OCI-LY7 (cell line): ENCODE measurements around the gene SSNA1. TPM values are rescaled to one million over a fixed set of nuclear protein-coding genes. Genes with fewer than 3 reads are reported as not detected.

Experiments
- BruUV-seq: library from RNA; stranded (reverse); fragments of 400-500 nt; replicated peaks from 2 replicates; lab custom pipeline; 2021; lab: Mats Ljungman, UMichigan
- CTCF ChIA-PET: fragments of 300-600 bp; sonication (Branson Sonifier 250); formaldehyde crosslinking; loops from one replicate; lab custom pipeline; 2022; ENCODE audit warnings: antibody characterized with exemption; ENCODE audit not compliant: unreplicated experiment; lab: Charles Lee
- POLR2A ChIA-PET: fragments of 300-600 bp; sonication (Branson Sonifier 250); formaldehyde crosslinking; loops from one replicate; lab custom pipeline; 2022; ENCODE audit warnings: antibody characterized with exemption; lab: Charles Lee
- DNase-seq: peaks from one replicate; pipeline ENCODE4 v3.0.0-alpha.2; 2015; ENCODE audit warnings: low spot score
- H2AFZ ChIP-seq: fragments of 200-600 bp; sonication (generic), shearing (Covaris generic); 2 replicates; pipeline ENCODE4 v1.6.1; 2014; ENCODE audit warnings: mild to moderate bottlenecking, antibody characterized with exemption, low read length, moderate library complexity
- H3K27ac ChIP-seq: fragments of 200-600 bp; sonication (generic); 2 replicates; pipeline ENCODE4 v1.5.1; 2014; ENCODE audit warnings: mixed run types, low read depth, mild to moderate bottlenecking, moderate library complexity, low read length, inconsistent platforms; ENCODE audit not compliant: poor library complexity, severe bottlenecking
- H3K36me3 ChIP-seq: fragments of 200-600 bp; sonication (generic); 2 replicates; pipeline ENCODE4 v1.6.1; 2014; ENCODE audit warnings: mild to moderate bottlenecking, antibody characterized with exemption, low read length, moderate library complexity, mixed read lengths; ENCODE audit not compliant: insufficient read depth
- H3K4me1 ChIP-seq: fragments of 200-600 bp; sonication (generic); 2 replicates; pipeline ENCODE4 v1.5.1; 2014; ENCODE audit warnings: mild to moderate bottlenecking, low read length; ENCODE audit not compliant: insufficient read depth, poor library complexity, severe bottlenecking
- H3K4me2 ChIP-seq: fragments of 200-600 bp; sonication (generic); 2 replicates; pipeline ENCODE4 v1.6.1; 2014; ENCODE audit warnings: mild to moderate bottlenecking, low read length
- H3K4me3 ChIP-seq: fragments of 200-600 bp; sonication (generic); 2 replicates; pipeline ENCODE4 v1.5.1; 2014; ENCODE audit warnings: mild to moderate bottlenecking, low read depth, low read length; ENCODE audit not compliant: poor library complexity, severe bottlenecking
- H3K79me2 ChIP-seq: fragments of 200-600 bp; sonication (generic); 2 replicates; pipeline ENCODE4 v1.6.1; 2016; ENCODE audit warnings: low read depth, mild to moderate bottlenecking, low read length, moderate library complexity, mixed read lengths; ENCODE audit not compliant: insufficient read depth
- H3K9me2 ChIP-seq: fragments of 200-600 bp; sonication (generic); 2 replicates; pipeline ENCODE4 v1.6.1; 2016; ENCODE audit warnings: mild to moderate bottlenecking, low read length, mixed read lengths; ENCODE audit not compliant: insufficient read depth
- H3K9me3 ChIP-seq: fragments of 200-600 bp; sonication (generic); 2 replicates; pipeline ENCODE4 v1.6.1; 2014; ENCODE audit warnings: mild to moderate bottlenecking, mixed run types, low read length, mixed read lengths
- H4K20me1 ChIP-seq: fragments of 200-600 bp; sonication (generic); 2 replicates; pipeline ENCODE4 v1.6.1; 2014; ENCODE audit warnings: mild to moderate bottlenecking, antibody characterized with exemption, low read length, moderate library complexity, mixed read lengths; ENCODE audit not compliant: insufficient read depth
- EZH2phosphoT487 ChIP-seq: fragments of 200-600 bp; sonication (generic); IDR thresholded peaks from 2 replicates; pipeline ENCODE4 v1.6.1; 2018; ENCODE audit warnings: low read depth, borderline replicate concordance, mild to moderate bottlenecking, mixed run types, antibody characterized with exemption, low read length, moderate library complexity, mixed read lengths
- intact Hi-C: fragments of 100-400 bp; cut with micrococcal nuclease; formaldehyde crosslinking; loops from one replicate; pipeline ENCODE4 v1.10.0; 2022; ENCODE audit not compliant: unreplicated experiment
- total RNA-seq, 2 experiments: library from RNA; depleted of rRNA in 1 of 2; stranded (reverse); fragments of >200 nt in 1 of 2; shearing (Covaris generic) in 1 of 2; gene quantifications; 2 replicates each; pipeline ENCODE4 v1.2.3, GENCODE V29; 2014 to 2022
- TF ChIP-seq, protein P1 (sequence below): fragments of 200-600 bp; sonication (generic); conservative IDR thresholded peaks from 2 replicates; pipeline ENCODE4 v1.5.1; 2014; ENCODE audit warnings: mild to moderate bottlenecking, antibody characterized with exemption, low read length, moderate library complexity, mixed read lengths

Gene SSNA1
- total RNA-seq, 2 experiments from 2014 or later: 71.0 to 111 TPM

DNA sequence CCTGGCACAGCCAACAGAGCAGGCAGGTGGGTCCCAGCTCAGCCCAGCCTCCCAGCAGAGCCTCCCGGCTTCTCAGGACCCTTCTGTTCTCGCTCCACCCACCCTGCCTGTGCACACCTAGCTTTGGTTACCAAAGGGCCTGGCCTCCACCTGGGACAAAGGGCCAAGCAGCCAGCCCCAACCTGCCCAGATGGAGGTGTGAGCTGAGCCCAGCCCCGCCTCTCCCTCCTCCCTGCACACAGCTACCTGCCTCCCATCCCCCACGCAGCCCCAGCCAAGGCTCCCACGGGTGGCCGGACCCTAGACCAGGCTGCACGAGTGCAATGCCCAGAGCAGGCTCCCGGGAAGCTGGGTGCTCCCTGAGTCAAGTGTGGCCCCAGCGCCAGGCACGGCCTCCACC lies 6.4 kb downstream of the SSNA1 start:
- Histone ChIP-seq H2AFZ (no peak overlapping the region), H3K4me3 (no peak overlapping the region), H3K9me3 (no peaks in the 10 kb centered on the region), H3K4me1 (peaks cover 8% of the 10 kb centered on the region), H4K20me1 (no peaks in the 10 kb centered on the region), H3K36me3 (peaks cover 17% of the 10 kb centered on the region; the same call in 1 of the 2 replicates), H3K79me2 (peaks cover 5% of the 10 kb centered on the region; the same call in 1 of the 2 replicates), H3K9me2 (no peaks in the 10 kb centered on the region), H3K4me2 (no peak overlapping the region), H3K27ac (no peak overlapping the region)
- DNase-seq: no peak
- ChIA-PET POLR2A (no interaction called here), CTCF (no interaction called here)
- intact Hi-C loops: no loop called here
- TF ChIP-seq, protein P1, sequence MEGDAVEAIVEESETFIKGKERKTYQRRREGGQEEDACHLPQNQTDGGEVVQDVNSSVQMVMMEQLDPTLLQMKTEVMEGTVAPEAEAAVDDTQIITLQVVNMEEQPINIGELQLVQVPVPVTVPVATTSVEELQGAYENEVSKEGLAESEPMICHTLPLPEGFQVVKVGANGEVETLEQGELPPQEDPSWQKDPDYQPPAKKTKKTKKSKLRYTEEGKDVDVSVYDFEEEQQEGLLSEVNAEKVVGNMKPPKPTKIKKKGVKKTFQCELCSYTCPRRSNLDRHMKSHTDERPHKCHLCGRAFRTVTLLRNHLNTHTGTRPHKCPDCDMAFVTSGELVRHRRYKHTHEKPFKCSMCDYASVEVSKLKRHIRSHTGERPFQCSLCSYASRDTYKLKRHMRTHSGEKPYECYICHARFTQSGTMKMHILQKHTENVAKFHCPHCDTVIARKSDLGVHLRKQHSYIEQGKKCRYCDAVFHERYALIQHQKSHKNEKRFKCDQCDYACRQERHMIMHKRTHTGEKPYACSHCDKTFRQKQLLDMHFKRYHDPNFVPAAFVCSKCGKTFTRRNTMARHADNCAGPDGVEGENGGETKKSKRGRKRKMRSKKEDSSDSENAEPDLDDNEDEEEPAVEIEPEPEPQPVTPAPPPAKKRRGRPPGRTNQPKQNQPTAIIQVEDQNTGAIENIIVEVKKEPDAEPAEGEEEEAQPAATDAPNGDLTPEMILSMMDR: no peak
- TF ChIP-seq EZH2phosphoT487: no peak
- no TSS peak for BruUV-seq

DNA sequence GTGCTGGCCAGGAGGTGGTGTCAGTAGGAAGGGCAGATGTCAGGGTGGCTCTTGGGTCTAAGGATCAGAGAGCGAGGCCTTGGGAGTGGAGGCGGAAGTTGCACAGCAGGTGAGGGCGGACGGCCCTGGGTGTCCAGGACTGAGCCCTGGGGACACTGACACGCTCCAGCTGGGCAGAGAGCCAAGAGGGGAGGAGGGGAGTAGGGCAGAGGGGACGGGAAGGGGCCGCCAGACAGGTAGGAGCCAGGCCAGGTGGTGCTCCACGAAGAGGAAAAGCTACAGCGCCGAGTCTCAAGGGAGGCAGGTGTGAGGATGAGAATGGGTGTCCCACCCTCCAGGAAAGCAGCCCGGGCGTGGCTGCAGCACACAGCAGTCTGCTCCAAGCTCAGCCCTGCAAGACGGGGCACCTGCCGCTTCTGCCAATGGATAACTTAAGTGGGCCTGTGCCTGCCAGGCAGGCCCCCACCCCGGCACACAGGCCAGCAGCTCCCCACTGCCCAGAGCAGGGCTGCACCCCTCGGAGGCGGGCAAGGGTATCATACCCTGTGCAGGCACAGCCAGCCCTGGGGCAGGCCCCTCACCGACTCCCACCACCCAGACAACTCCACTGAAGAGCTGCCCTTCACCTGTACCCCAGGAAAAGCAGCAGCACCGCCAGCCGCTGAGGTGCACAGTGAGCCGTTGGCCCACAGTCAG lies 7.2 kb downstream of the SSNA1 start:
- Histone ChIP-seq H3K9me2 (no peaks in the 10 kb centered on the region), H3K4me3 (no peak overlapping the region), H3K4me2 (no peak overlapping the region), H3K36me3 (peaks cover 9% of the 10 kb centered on the region; the same call in 1 of the 2 replicates), H2AFZ (no peak overlapping the region), H3K9me3 (no peaks in the 10 kb centered on the region), H4K20me1 (no peaks in the 10 kb centered on the region), H3K27ac (no peak overlapping the region), H3K79me2 (no peaks in the 10 kb centered on the region), H3K4me1 (peaks cover under 1% of the 10 kb centered on the region)
- TF ChIP-seq, protein P1: no peak
- no peak for TF ChIP-seq EZH2phosphoT487
- ChIA-PET POLR2A (no interaction called here), CTCF (interaction anchor here (0.5 kb wide), 2 partner anchors 28 to 543 kb away, joined by 4 to 5 read pairs; no protein-coding TSS in a partner anchor)
- intact Hi-C loops: no loop called here
- BruUV-seq: no TSS peak
- no peak for DNase-seq
